Measurements from ENCODE around the gene RSF1. TPM values are rescaled to one million over a fixed set of nuclear protein-coding genes. Genes with fewer than 3 reads are reported as not detected.
A peak's percentile ranks its signal among the peaks of the same experiment; 100 is the strongest.

Gene RSF1
- total and polyA plus RNA-seq, 8 donors = 4.9 to 230 (median 74.4) TPM

GRCh38 chr11:77650123-77650522, 170.4 kb downstream of the RSF1 start:
- no peaks in the 10 kb centered on the region for H3K9me3 ChIP-seq
- H3K4me1 ChIP-seq = no peaks in the 10 kb centered on the region
- no peaks in the 10 kb centered on the region for H3K36me3 ChIP-seq
- TF ChIP-seq POLR2A (IDR thresholded peaks at IDR 0.05) = no peak
- TF ChIP-seq EP300 (IDR thresholded peaks at IDR 0.05) = no peak
- no peak for TF ChIP-seq CTCF (IDR thresholded peaks at IDR 0.05)
- no peak for TF ChIP-seq POLR2AphosphoS5 (IDR thresholded peaks at IDR 0.05)
- no peak overlapping the region for H3K27ac ChIP-seq
- H3K27me3 ChIP-seq = no peaks in the 10 kb centered on the region
- DNase-seq = no peak
- 65 to 78% (median 71%) methylated on average over 3 of the region's 3 CpGs for WGBS, 5 donors
- H3K4me3 ChIP-seq = no peak overlapping the region
- intact Hi-C loops (cut with DNase I; ENCODE audit: low total_unique reads) = no loop called here

GRCh38 chr11:77647654-77648305, 172.7 kb downstream of the RSF1 start:
- DNase-seq = no peak
- intact Hi-C loops (cut with DNase I; ENCODE audit: low total_unique reads) = no loop called here
- TF ChIP-seq EP300 (IDR thresholded peaks at IDR 0.05) = no peak
- no peak for TF ChIP-seq POLR2A (IDR thresholded peaks at IDR 0.05)
- TF ChIP-seq CTCF (IDR thresholded peaks at IDR 0.05) = no peak
- TF ChIP-seq POLR2AphosphoS5 (IDR thresholded peaks at IDR 0.05) = no peak
- H3K4me1 ChIP-seq = peaks cover 0 to 12% (median 2%) of the 10 kb centered on the region in 4 donors
- H3K4me3 ChIP-seq = no peak overlapping the region
- no peak overlapping the region for H3K27ac ChIP-seq
- no peaks in the 10 kb centered on the region for H3K9me3 ChIP-seq
- WGBS, 5 donors = 62 to 70% (median 65%) methylated on average over 3 of the region's 3 CpGs
- H3K36me3 ChIP-seq = no peaks in the 10 kb centered on the region
- no peaks in the 10 kb centered on the region for H3K27me3 ChIP-seq

GRCh38 chr11:77644887-77645286, 175.6 kb downstream of the RSF1 start:
- Histone ChIP-seq H3K27me3 (no peaks in the 10 kb centered on the region), H3K27ac (no peak overlapping the region), H3K4me3 (no peak overlapping the region), H3K36me3 (no peaks in the 10 kb centered on the region), H3K4me1 (peaks cover 0 to 12% (median 2%) of the 10 kb centered on the region in 4 donors), H3K9me3 (no peaks in the 10 kb centered on the region)
- intact Hi-C loops (cut with DNase I; ENCODE audit: low total_unique reads) = no loop called here
- 83 to 95% (median 86%) methylated on average over 1 of the region's 1 CpG for WGBS, 5 donors
- DNase-seq = no peak
- TF ChIP-seq CTCF (IDR thresholded peaks at IDR 0.05) = no peak
- no peak for TF ChIP-seq POLR2A (IDR thresholded peaks at IDR 0.05)
- no peak for TF ChIP-seq POLR2AphosphoS5 (IDR thresholded peaks at IDR 0.05)
- no peak for TF ChIP-seq EP300 (IDR thresholded peaks at IDR 0.05)

GRCh38 chr11:77642228-77642627, 178.3 kb downstream of the RSF1 start:
- no peaks in the 10 kb centered on the region for H3K36me3 ChIP-seq
- H3K27me3 ChIP-seq = no peaks in the 10 kb centered on the region
- intact Hi-C loops (cut with DNase I; ENCODE audit: low total_unique reads) = no loop called here
- H3K4me1 ChIP-seq = peaks cover 0 to 18% (median 7%) of the 10 kb centered on the region in 4 donors
- no peak overlapping the region for H3K4me3 ChIP-seq
- DNase-seq = no peak
- H3K9me3 ChIP-seq = no peaks in the 10 kb centered on the region
- TF ChIP-seq POLR2A (IDR thresholded peaks at IDR 0.05) (no peak), POLR2AphosphoS5 (IDR thresholded peaks at IDR 0.05) (no peak), EP300 (IDR thresholded peaks at IDR 0.05) (no peak), CTCF (IDR thresholded peaks at IDR 0.05) (no peak)
- WGBS, 5 donors = 60 to 82% (median 68%) methylated on average over 2 of the region's 2 CpGs
- peak overlapping the region in 1 of 5 donors; percentile 38 for H3K27ac ChIP-seq

All from stomach (tissue), 9 donors.